RCC 7860 (cell line): ENCODE results near the gene PTPN7.
"Not testable (repeated sequence)": the region's sequence is repeated elsewhere in the genome, so short reads cannot be mapped to it uniquely, and the experiment has no call there.

Experiments used
- DNase-seq: peaks from one replicate; pipeline ENCODE4 v3.0.0-alpha.2; 2015; ENCODE audit warnings: low spot score
- FAIRE-seq: peaks from 2 replicates; lab custom pipeline; 2012; peaks lifted over from hg19 to GRCh38; lab: Jason Lieb, UNC

Gene PTPN7

GRCh38 chr1:202160377-202160940 is at the start of gene PTPN7:
PTPN7 (minus strand) TSS chr1:202160602; CDS start chr1:202159402, 1,200 bp downstream.
- DNase-seq (no peak), FAIRE-seq (no peak)

DNA sequence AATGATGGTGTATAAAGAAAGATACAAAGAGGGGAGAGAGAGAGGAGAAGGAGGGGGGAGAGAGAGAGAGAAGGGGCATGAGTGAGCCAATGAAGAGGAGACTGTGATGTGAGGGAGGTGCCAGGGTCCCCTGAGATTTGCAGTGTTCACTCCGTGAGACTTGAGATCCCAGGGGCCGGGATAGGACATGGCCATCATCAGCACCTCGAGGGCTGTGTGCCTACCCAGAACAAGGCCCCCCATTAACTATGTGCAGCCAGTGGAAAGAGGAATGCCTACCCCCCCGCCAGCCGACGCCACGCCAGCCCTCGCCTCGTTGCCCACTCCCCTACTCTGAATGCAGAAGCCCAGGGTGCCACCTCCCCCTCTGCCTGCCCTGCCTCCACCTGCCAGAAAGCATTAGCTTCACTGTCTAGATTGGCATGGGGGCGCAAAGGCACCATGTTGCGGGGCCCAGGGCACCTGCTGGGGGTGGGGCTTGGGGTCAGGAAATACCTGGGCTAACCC is 48.0 kb upstream of the PTPN7 start:
- no peak for FAIRE-seq
- DNase-seq = no peak

DNA sequence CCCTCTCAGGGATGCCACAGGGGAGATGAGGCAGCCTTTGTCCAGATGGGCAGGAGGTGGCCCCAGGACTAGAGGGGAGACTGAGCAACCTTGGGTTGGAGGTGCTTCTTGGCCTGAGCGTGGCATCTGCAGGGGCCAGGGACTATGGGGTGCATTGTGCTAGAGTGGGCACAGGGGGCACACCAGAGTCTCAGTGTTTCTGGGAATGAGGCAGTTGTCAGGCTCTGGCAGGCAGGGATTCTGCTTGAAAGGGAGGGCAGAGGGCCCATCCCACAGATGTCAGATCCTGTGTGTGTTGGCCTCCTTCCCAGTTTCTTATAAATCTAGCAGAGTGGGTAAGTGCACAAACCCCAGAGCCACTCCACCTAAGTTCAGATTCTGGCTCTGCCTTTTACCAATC is 46.9 kb upstream of the PTPN7 start:
- no peak for DNase-seq
- no peak for FAIRE-seq

- no peak for DNase-seq
- FAIRE-seq = no peak
These were observed 45.3 kb upstream of the PTPN7 start for GRCh38 chr1:202205523-202206190.

GRCh38 chr1:202204065-202204464 is 43.7 kb upstream of the PTPN7 start:
- FAIRE-seq (no peak), DNase-seq (no peak)

DNA sequence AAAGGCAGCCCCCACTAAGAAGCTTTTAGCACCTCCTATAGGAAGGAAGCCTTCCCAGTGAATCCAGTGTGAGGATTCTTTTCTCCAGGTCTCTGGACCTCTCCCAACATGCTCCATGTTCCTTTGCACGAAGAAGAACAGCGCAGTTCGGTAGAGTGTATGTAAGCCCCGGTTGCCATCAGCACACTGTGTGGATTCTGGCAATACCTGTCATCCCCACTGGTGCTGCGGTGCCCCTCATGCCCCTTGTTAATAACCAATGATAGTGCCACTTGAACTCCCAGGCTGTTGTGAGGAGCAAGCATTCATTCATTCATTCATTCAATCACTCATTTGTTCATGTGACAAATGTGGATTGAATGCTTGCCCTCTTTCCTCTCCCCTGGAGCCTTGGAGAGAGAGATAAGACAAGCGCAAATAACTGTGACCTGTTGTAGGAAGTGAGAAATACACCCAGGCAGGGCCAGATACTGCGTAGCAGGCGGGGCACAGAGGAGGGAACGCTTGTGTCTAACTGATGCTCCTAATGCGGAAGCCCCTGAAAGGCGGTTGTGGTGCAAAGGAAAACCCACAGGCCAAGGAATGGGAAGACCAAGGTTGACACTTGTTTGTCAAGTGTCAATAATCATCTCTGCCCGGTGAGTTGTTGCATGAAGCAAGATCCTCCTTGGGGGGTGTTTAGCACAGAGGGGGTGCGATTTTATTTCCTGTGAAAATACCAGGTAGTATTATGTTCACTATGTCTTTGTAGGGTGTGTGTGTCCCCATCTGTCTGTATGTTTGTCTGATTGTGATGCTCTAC is 43.0 kb upstream of the PTPN7 start:
- DNase-seq (no peak), FAIRE-seq (no peak)

- DNase-seq (no peak), FAIRE-seq (no peak)
These were observed 42.2 kb upstream of the PTPN7 start for GRCh38 chr1:202202500-202203168.

GRCh38 chr1:202201971-202202370 is 41.6 kb upstream of the PTPN7 start:
- DNase-seq (no peak), FAIRE-seq (no peak)

DNA sequence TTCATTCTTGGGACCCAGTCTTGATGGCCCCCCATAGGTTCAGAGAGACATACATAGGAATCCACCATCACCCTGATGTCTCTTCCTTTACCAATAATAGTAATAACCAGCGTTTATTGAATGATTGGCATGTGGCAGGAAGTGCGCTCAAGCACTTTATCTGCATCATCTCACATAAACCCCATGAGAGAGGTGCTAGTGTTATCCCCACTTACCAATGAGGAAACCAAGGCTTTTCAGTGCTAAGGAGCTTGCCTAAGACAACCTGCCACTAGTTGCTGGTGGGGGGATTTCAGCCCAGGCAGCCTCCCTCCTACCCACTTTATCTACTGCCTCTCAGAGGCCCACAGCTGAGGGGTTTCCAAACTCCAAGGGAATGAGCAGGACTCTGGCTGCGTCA is 40.9 kb upstream of the PTPN7 start:
- FAIRE-seq = no peak

GRCh38 chr1:202200669-202201068 is 40.3 kb upstream of the PTPN7 start:
- no peak for DNase-seq

More for the DNA sequence above, 40.9 kb upstream of the PTPN7 start:
- no peak for DNase-seq

GRCh38 chr1:202200112-202200548 is 39.7 kb upstream of the PTPN7 start:
- no peak for DNase-seq

More at GRCh38 chr1:202200669-202201068, 40.3 kb upstream of the PTPN7 start:
- no peak for FAIRE-seq

DNA sequence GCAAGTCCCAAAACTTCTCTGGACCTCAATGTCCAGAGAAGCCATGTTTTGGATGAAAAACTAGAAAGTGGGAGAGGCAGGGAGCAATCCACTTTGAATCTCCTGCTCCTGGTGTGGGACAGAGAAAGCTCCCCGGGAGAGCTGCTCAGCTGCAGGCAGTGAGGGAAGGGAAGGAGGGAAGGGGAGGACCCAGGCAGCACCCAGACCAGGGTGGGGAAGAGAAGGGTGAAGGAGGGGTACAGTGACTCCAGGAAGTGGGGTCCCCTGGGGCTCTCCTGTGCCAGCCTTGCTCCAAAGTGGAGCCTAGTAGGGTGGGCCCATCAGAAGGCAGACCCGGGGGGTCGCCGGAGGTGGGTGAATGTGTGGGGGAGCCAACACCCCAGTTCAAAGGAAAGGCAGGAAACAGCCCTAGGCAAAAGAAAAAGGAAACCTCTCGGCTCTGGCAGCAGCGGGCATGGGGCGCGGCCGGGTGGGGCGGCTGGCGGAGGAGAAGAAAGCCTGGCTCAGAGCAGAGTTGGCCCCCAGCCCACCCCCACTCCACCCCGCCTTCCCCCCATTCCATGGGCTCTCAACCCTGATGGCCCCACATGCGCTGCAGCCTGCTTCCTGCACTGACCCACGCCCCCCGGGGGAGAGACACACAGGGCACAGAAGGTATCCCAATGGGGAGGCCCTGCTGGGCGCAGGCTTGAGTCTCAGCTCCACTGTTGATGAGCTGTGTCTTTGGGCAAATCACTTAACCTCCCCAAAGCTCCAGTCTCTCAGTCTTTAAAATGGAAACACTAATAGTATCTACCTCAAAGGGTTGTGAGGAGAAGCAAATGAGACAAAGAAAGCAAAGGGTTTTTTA is 38.9 kb upstream of the PTPN7 start:
- DNase-seq = no peak
- no peak for FAIRE-seq

More at GRCh38 chr1:202200112-202200548, 39.7 kb upstream of the PTPN7 start:
- FAIRE-seq = no peak

DNA sequence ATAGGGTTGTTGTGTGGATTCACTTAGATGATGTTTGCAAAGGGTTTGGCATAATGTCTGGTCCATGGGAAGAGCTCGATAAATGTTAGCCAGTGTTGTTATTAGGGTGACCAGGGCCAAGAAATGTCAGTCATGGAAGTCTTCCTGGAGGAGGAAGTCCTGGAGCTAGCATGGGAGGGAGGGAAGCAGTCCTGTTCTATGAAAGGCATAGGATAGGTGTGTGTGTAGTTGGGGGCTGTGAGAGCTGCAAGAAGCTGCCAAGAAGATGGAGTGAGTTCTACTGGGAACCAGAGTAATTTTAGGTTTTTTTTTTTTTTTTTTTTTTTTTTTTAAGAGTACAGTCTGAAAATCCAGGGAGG is 37.9 kb upstream of the PTPN7 start:
- FAIRE-seq = no peak
- DNase-seq = no peak

- FAIRE-seq (no peak), DNase-seq (no peak)
These were observed 37.4 kb upstream of the PTPN7 start for GRCh38 chr1:202197653-202198365.

DNA sequence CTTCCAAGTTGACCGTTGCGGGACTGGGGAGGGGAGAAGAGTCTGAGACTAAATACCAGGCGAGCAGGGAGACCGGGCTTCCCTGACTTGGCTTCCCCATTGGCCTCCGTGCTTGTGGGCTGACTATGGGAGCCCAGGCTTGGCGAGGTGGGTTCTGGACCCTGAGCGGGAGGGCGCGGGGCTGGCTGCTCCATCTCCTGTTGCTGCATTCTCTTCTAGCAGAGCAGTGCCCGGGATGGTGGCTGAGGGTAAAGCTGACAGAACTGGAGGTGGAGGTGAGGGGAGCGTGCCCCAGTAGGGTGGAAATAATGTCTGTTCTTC is 33.9 kb upstream of the PTPN7 start:
- no peak for DNase-seq
- FAIRE-seq = no peak

GRCh38 chr1:202193614-202194327 is 33.4 kb upstream of the PTPN7 start, which contains the start of gene LGR6:
LGR6 (plus strand) TSS chr1:202193799; CDS start chr1:202193990, 191 bp downstream.
- DNase-seq = no peak

GRCh38 chr1:202192770-202193613 is 32.6 kb upstream of the PTPN7 start:
- FAIRE-seq (no peak), DNase-seq (peak; percentile 21)

More at GRCh38 chr1:202193614-202194327, 33.4 kb upstream of the PTPN7 start, which contains the start of gene LGR6:
- no peak for FAIRE-seq

GRCh38 chr1:202191391-202191790 is 31.0 kb upstream of the PTPN7 start:
- FAIRE-seq, DNase-seq: not testable (repeated sequence)
